Activated T-cell treated with anti-CD3 and anti-CD28 coated beads, Interleukin-2, amount 50 U/mL, for 48 hours (primary cell): ENCODE data around the gene ZNF280B.
"Not testable (repeated sequence)": the region's sequence is repeated elsewhere in the genome, so short reads cannot be mapped to it uniquely, and the experiment has no call there.

ENCODE experiments used
- DNase-seq, 2 experiments: peaks; one replicate each; pipeline ENCODE4 v3.0.0-alpha.2; 2020

The ZNF280B gene

GRCh38 chr22:22506736-22507135 lies 1.8 kb downstream of the ZNF280B start:
- no peak for DNase-seq

- DNase-seq, result no peak
Measured at GRCh38 chr22:22498267-22498666, 10.3 kb downstream of the ZNF280B start.

DNA sequence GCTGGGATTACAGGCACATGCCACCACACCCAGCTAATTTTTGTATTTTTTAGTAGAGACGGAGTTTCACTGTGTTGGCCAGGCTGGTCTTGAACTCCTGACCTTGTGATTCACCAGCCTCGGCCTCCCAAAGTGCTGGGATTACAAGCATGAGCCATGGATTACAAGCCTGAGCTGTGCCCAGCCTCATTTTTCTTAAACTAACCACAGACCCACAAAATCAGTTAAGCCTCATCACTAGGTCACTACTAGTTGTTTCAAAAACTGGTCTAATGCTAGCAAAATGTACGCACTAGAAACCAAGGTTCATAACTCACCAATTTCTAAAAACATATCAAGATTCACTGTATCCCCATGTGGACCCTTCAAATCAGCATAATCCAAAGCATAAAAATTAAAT lies 17.0 kb downstream of the ZNF280B start:
- not testable (repeated sequence) for DNase-seq

- DNase-seq, result no peak
Measured at GRCh38 chr22:22488736-22489135, 19.8 kb downstream of the ZNF280B start.

DNA sequence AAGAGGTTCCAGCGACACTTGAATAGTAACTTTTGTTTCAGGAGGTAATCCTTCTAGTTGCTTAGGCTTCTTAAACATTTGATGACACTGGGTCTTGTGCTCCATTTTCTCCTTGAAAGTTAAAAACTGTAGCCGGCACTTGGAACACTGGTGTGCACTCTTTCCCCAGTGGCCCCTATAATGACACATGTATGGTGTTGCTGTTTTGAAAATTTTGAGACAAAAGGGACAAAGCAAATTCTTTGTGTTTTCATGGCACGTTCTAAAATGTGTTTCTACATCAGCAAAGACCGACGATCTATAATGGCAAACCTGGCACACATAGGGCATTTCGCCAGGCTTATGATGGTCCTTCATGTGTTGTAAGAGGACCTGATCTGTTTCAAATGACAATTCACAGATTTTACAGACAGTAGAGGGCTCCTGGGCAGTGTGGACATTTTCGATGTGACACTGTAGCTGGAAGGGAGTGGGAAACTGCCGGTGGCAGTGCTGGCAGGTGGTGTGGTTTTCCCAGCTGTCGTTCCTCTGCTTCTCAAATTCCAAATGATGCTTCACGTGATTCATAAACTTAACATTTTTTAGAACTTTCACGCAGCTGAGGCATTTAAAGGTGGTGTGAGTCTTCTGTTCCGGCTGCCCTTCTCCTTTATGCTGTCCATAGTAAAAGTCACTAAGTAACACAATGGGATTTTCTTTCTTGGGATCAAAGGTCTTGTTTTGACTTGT lies 20.5 kb downstream of the ZNF280B start:
- DNase-seq, result no peak

- no peak for DNase-seq
Measured at GRCh38 chr22:22487059-22487458, 21.5 kb downstream of the ZNF280B start.

- DNase-seq, result no peak
Measured at GRCh38 chr22:22486132-22486899, 22.2 kb downstream of the ZNF280B start.

DNA sequence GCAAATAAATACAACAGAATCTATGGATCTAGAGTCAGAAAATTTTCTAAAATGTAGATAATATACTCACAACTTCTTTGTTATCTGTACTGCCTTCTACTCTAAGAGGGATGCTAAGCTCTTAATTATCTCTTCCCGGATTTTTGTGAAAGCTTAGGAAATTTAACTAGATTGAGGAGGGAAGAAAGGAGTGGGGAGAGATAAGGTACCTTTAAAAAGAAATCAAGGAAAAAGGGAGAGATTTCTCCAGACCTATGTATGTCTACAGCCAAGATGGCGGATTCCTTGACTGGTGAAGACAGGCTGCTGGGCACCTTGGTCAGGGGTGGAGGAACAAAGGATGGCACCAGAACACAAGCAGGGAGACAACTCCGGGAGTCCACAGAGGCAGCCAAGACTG lies 23.0 kb downstream of the ZNF280B start:
- no peak for DNase-seq

- DNase-seq, result no peak
Measured at GRCh38 chr22:22484023-22484422, 24.5 kb downstream of the ZNF280B start.

DNA sequence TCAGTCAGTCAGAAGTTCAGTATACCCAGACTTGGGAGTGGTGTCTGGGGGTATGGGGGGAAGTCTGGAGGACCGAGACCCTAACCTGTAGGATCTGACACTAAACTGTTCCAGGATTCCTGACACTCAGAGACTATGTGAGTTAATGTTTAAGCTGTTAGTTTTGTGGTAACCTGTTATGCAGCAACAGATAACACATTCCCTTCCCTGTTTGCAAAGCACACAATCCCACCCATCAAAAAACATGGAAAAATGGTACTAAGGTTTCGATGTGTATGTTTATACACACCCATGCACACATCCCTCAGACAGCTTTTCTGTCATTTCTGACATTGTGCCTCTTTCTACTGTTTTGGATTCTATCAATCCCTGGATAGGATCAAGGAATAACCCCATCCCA lies 27.6 kb downstream of the ZNF280B start:
- DNase-seq, result no peak

GRCh38 chr22:22479999-22480532 lies 28.5 kb downstream of the ZNF280B start:
- DNase-seq, result no peak

- no peak for DNase-seq
Measured at GRCh38 chr22:22479116-22479515, 29.4 kb downstream of the ZNF280B start.

- DNase-seq, result no peak
Measured at GRCh38 chr22:22478470-22478869, 30.1 kb downstream of the ZNF280B start.

DNA sequence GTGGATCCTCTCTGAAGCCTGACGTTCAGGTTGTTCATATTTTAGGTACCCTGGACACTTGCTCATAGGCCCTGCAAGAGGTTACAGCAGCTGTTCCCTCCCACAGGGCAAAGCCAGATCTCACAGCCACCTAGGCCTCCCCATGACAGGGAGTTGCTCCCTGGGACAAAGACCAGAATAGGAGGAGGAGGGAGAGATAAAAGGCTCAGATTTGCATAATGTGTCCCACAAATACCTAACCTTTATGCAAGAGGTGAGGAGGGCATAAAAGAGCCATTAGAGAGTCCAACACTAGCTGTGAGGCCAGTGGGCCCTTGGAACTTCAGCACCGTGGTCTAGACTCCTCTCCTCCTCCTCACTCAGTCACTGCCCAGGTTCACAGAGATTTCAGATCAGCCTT lies 33.8 kb downstream of the ZNF280B start:
- no peak for DNase-seq

DNA sequence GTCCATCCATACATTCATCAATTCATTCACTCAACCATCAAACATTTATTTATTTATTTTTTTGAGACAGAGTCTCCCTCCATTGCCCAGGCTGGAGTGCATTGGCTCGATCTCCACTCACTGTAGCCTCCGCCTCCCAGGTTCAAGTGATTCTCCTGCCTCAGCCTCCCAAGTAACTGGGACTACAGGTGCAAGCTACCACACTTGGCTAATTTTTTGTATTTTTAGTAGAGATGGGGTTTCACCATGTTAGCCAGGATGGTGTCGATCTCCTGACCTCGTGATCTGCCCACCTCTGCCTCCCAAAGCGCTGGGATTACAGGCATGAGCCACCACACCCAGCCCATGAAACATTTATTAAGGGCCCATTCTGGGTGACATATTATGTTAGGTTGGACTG lies 37.4 kb downstream of the ZNF280B start:
- not testable (repeated sequence) for DNase-seq

GRCh38 chr22:22469527-22469926 lies 39.0 kb downstream of the ZNF280B start:
- DNase-seq, result no peak

DNA sequence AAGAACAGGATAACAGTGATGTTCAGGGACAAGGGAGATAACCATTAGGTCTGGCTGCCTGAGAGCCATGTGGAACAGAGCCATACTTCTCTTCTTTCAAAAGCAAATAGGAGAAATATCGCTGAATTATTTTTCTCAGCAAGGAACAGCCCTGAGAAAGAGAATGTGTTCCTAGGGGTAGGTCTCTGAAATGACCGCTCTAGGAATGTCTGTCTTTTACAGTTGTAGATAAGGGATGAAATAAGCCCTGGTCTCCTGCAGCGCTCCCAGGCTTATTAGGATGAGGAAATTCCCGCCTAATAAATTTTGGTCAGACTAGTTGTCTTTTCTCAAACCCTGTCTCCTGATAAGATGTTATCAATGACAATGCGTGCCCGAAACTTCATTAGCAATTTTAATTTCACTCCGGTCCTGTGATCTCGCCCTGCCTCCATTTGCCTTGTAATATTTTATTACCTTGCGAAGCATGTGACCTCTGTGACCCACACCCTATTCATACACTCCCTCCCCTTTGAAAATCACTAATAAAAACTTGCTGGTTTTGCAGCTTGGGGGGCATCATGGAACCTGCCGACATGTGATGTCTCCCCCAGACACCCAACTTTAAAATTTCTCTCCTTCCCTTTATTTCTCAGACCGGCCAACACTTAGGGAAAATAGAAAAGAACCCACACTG lies 39.6 kb downstream of the ZNF280B start:
- DNase-seq, result not testable (repeated sequence)

DNA sequence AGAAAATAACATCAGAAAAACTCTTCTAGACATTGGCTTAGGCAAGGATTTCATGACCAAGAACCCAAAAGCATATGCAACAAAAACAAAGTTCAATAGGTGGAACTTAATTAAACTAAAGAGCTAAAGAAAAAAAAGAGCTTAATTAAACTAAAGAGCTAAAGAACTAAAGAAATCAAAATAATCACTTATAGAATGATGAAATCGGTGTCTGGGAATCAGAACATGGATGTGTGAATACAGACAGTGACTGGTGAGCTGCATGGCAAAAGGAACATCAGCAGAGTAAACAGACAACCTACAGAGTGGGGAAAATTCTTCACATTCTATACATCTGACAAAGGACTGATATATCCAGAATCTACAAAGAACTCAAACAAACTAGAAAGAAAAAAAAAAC lies 41.4 kb downstream of the ZNF280B start:
- DNase-seq, result no peak

- no peak for DNase-seq
Measured at GRCh38 chr22:22465782-22466181, 42.8 kb downstream of the ZNF280B start.

GRCh38 chr22:22465094-22465602 lies 43.4 kb downstream of the ZNF280B start:
- no peak for DNase-seq

DNA sequence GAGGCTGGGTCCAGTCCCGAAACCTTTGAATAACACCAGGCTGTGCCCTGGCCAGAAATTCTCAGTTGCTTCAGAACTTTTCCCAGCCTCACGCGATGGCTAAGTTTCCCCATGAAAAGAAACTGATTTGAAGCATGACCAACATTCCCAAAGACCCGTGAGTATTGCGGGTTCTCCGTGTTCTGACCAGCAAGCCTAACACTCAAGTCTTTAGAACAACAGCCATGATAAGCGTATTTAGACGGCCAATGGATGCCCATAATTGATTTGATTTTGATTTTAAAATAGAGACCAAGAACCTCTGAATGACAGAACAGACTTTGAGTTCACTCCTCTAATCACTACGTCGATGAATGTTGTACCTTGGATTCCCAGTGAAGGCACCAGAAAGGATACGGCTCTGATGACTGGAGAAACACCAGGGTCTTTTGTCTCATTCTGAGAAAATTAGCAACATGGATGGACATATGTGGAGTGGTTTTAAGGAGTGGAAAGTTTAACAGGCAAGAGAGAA lies 43.9 kb downstream of the ZNF280B start:
- no peak for DNase-seq

- DNase-seq, result peak; percentile 51 to 54
Measured at GRCh38 chr22:22463855-22464540, 44.5 kb downstream of the ZNF280B start.
